ENCODE data around the gene ARAP1.

DNA sequence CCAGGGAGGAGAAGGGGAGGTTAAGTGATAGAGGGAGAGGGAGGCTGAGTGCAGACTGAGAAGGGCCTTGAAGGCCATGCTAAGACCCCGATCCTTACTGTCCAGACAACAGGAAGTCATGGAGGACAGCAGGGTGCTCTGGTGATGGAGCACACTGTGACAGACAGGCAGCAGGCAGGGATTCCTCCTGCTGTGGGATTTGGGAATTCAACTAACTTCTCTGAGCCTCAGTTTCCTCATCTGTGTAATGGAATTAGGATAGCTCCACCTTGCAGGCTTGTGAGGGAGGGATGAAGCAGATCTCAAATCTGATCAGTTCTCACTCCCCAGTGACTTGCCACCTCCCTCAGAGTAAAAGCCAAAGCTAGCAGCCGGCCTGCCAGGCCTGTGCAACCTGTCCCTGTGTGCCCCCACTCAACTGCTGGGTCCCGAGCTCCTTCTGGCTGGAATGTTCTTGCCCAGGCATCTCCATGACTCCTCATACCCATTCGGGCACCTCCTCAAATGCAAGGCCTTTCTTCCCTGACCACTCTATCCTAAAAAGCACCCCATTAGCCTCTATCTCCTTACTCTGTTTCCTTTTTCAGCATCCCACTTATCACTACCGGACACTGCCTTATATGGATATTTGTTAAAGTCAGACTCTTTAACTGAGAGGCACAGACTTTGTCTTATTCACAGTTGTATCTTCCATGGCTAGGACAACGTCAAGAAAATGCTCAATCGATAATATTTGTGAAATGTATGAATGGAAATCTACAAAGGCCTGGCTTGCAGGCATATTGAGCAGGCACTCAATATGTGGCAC, 9.5 kb downstream of the ARAP1 start:
- TF ChIP-seq YY1 (IDR thresholded peaks at IDR 0.05; ENCODE audit: insufficient read depth, insufficient read length) (no peak), ZNF274 (IDR thresholded peaks at IDR 0.05; ENCODE audit: low read depth, low read length) (no peak), SUZ12 (IDR thresholded peaks at IDR 0.05; ENCODE audit: extremely low read depth, insufficient read depth, insufficient read length) (no peak)
